Panc1 (cell line): ENCODE data around the gene HLA-B. TPM values are rescaled to one million over a fixed set of nuclear protein-coding genes. Genes with fewer than 3 reads are reported as not detected.

Experiments used
- ATAC-seq: fragments of 200-7000 bp; cut with Tn5 transposase; 2 replicates; pipeline ENCODE4 v1.9.1; 2020; ENCODE audit warnings: mild to moderate bottlenecking, moderate library complexity
- BruUV-seq: library from RNA; stranded (reverse); fragments of 400-500 nt; replicated peaks from 2 replicates; lab custom pipeline; 2021; lab: Mats Ljungman, UMichigan
- CTCF ChIA-PET: fragments of 300-600 bp; sonication (Branson Sonifier 250); formaldehyde crosslinking; loops from one replicate; lab custom pipeline; 2022; ENCODE audit warnings: antibody characterized with exemption; lab: Charles Lee
- POLR2A ChIA-PET: fragments of 300-600 bp; sonication (Branson Sonifier 250); formaldehyde crosslinking; loops from one replicate; lab custom pipeline; 2022; ENCODE audit warnings: antibody characterized with exemption; lab: Charles Lee
- DNase-seq: peaks from one replicate; pipeline ENCODE4 v3.0.0-alpha.2; 2010; ENCODE audit warnings: low read depth, low spot score
- H3K27ac ChIP-seq: 2 replicates; pipeline ENCODE4 v1.5.1; 2011; ENCODE audit warnings: mild to moderate bottlenecking, low read length, inconsistent platforms
- H3K27me3 ChIP-seq: fragments of 200-500 bp; sonication (Bioruptor generic); 2 replicates; pipeline ENCODE4 v1.6.0; 2014; ENCODE audit warnings: low read length, inconsistent platforms; ENCODE audit not compliant: control insufficient read depth, insufficient read depth
- H3K36me3 ChIP-seq: fragments of 200-500 bp; sonication (Bioruptor generic); 2 replicates; pipeline ENCODE4 v1.5.1; 2014; ENCODE audit warnings: inconsistent platforms, mild to moderate bottlenecking, low read length, moderate library complexity; ENCODE audit not compliant: control insufficient read depth, insufficient read depth
- H3K4me1 ChIP-seq: 2 replicates; pipeline ENCODE4 v1.5.1; 2011; ENCODE audit warnings: inconsistent platforms, mild to moderate bottlenecking, low read length, moderate library complexity; ENCODE audit not compliant: control insufficient read depth, insufficient read depth
- H3K4me3 ChIP-seq, 2 experiments: 2 replicates each; pipeline ENCODE4 v1.5.1; 2011 to 2012; ENCODE audit warnings: low read depth in 2 of 2, low read length in 2 of 2, mild to moderate bottlenecking in 2 of 2, inconsistent platforms in 1 of 2, moderate library complexity in 1 of 2
- H3K9me3 ChIP-seq: fragments of 200-500 bp; sonication (Bioruptor generic); 2 replicates; pipeline ENCODE4 v1.5.1; 2014; ENCODE audit warnings: low read depth, mild to moderate bottlenecking, inconsistent platforms, low read length, moderate library complexity; ENCODE audit not compliant: control insufficient read depth, insufficient read depth
- CTCF ChIP-seq: fragments of 450-650 bp; IDR thresholded peaks from 2 replicates; pipeline ENCODE4 v1.5.1; 2017; ENCODE audit warnings: mild to moderate bottlenecking
- POLR2AphosphoS5 ChIP-seq: IDR thresholded peaks from 2 replicates; pipeline ENCODE4 v1.6.1; 2012; ENCODE audit warnings: mild to moderate bottlenecking, low read depth, low read length, moderate library complexity
- REST ChIP-seq, 2 experiments: IDR thresholded peaks; 2 replicates each; pipeline ENCODE4 v1.6.1; 2011 to 2012; ENCODE audit warnings: low read depth in 2 of 2, control low read depth in 1 of 2, low read length in 1 of 2, mild to moderate bottlenecking in 1 of 2, moderate library complexity in 1 of 2; ENCODE audit not compliant: insufficient read depth in 1 of 2
- SIN3A ChIP-seq: IDR thresholded peaks from 2 replicates; pipeline ENCODE4 v1.6.1; 2012; ENCODE audit warnings: low read depth, mild to moderate bottlenecking, low read length, moderate library complexity, borderline replicate concordance; ENCODE audit not compliant: insufficient read depth
- TCF7L2 ChIP-seq: IDR thresholded peaks from 2 replicates; pipeline ENCODE4 v1.6.1; 2011; ENCODE audit warnings: mild to moderate bottlenecking, low read depth, low read length, inconsistent platforms
- in situ Hi-C: cut with HindIII; loops from 2 replicates; pipeline ENCODE4 v1.10.0; 2016; ENCODE audit warnings: low sequenced_read_pairs, low pct_unique_long_range_greater_than_20kb
- intact Hi-C: fragments of 100-400 bp; cut with micrococcal nuclease; formaldehyde crosslinking; loops from one replicate; pipeline ENCODE4 v1.10.0; 2022; ENCODE audit not compliant: unreplicated experiment
- total RNA-seq: library from RNA; stranded (reverse); gene quantifications from one replicate; pipeline ENCODE4 v1.2.1, GENCODE V29; 2021; ENCODE audit not compliant: unreplicated experiment

HLA-B gene
- total RNA-seq, 1 experiment from 2014 or later: 191 TPM

- Histone ChIP-seq H3K4me3 (no peak overlapping the region), H3K4me1 (no peaks in the 10 kb centered on the region), H3K27ac (no peak overlapping the region), H3K36me3 (no peaks in the 10 kb centered on the region), H3K27me3 (no peaks in the 10 kb centered on the region; the same call in none of the 2 replicates), H3K9me3 (no peaks in the 10 kb centered on the region)
- CTCF ChIA-PET: no interaction called here
- ATAC-seq (no peak), DNase-seq (no peak)
- in situ Hi-C loops (loop anchor here (25.0 kb wide), 1 partner anchor 108 kb away; no protein-coding TSS in a partner anchor), intact Hi-C loops (no loop called here)
- no peak for TF ChIP-seq CTCF
- TF ChIP-seq TCF7L2: no peak
- no peak for TF ChIP-seq POLR2AphosphoS5
- TF ChIP-seq SIN3A: no peak
- TF ChIP-seq REST (IDR thresholded peaks at IDR 0.05; ENCODE audit: insufficient read depth in 1 of 2, low read depth in 2 of 2, low read length in 1 of 2): no peak
- no TSS peak for BruUV-seq
- POLR2A ChIA-PET: no interaction called here
Observed at GRCh38 chr6:31345026-31345730, 11.8 kb downstream of the HLA-B start.

GRCh38 chr6:31340228-31340627 is 16.8 kb downstream of the HLA-B start:
- intact Hi-C loops: no loop called here
- Histone ChIP-seq H3K27me3 (no peaks in the 10 kb centered on the region), H3K36me3 (no peaks in the 10 kb centered on the region), H3K4me3 (no peak overlapping the region), H3K4me1 (no peaks in the 10 kb centered on the region), H3K27ac (no peak overlapping the region), H3K9me3 (no peaks in the 10 kb centered on the region; the same call in 1 of the 2 replicates)
- POLR2A ChIA-PET: no interaction called here
- ATAC-seq (no peak), DNase-seq (no peak)
- no peak for TF ChIP-seq SIN3A
- TF ChIP-seq REST (IDR thresholded peaks at IDR 0.05; ENCODE audit: insufficient read depth in 1 of 2, low read depth in 2 of 2, low read length in 1 of 2): no peak
- TF ChIP-seq POLR2AphosphoS5: no peak
- no peak for TF ChIP-seq CTCF
- TF ChIP-seq TCF7L2: no peak
- in situ Hi-C loops: loop anchor here (25.0 kb wide), 1 partner anchor 103 kb away; no protein-coding TSS in a partner anchor
- CTCF ChIA-PET: no interaction called here
- no TSS peak for BruUV-seq
